Ishikawa (cell line): ENCODE data around the gene PKDREJ.

ENCODE experiments used
- EGR1 ChIP-seq: IDR thresholded peaks from 2 replicates; pipeline ENCODE4 v1.6.1; 2012
- EP300 ChIP-seq: IDR thresholded peaks from 2 replicates; pipeline ENCODE4 v1.6.1; 2012; ENCODE audit warnings: borderline replicate concordance
- FOXM1 ChIP-seq: IDR thresholded peaks from 2 replicates; pipeline ENCODE4 v1.6.1; 2012; ENCODE audit warnings: low read depth, borderline replicate concordance
- MAX ChIP-seq: IDR thresholded peaks from 2 replicates; pipeline ENCODE4 v1.6.1; 2012
- RAD21 ChIP-seq: IDR thresholded peaks from 2 replicates; pipeline ENCODE4 v1.6.1; 2012; ENCODE audit warnings: low read depth
- REST ChIP-seq: IDR thresholded peaks from 2 replicates; pipeline ENCODE4 v1.6.1; 2012; ENCODE audit warnings: low read depth, mild to moderate bottlenecking
- TAF1 ChIP-seq: IDR thresholded peaks from 2 replicates; pipeline ENCODE4 v1.6.1; 2012; ENCODE audit warnings: low read depth, mild to moderate bottlenecking
- TEAD4 ChIP-seq: IDR thresholded peaks from 2 replicates; pipeline ENCODE4 v1.6.1; 2012
- YY1 ChIP-seq: IDR thresholded peaks from 2 replicates; pipeline ENCODE4 v1.6.1; 2012; ENCODE audit warnings: low read depth
- TF ChIP-seq, protein P1 (sequence below): IDR thresholded peaks from 2 replicates; pipeline ENCODE4 v1.6.1; 2012

- no peak for TF ChIP-seq RAD21
- no peak for TF ChIP-seq EP300
- TF ChIP-seq, protein P1, sequence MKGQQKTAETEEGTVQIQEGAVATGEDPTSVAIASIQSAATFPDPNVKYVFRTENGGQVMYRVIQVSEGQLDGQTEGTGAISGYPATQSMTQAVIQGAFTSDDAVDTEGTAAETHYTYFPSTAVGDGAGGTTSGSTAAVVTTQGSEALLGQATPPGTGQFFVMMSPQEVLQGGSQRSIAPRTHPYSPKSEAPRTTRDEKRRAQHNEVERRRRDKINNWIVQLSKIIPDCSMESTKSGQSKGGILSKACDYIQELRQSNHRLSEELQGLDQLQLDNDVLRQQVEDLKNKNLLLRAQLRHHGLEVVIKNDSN = no peak
- no peak for TF ChIP-seq MAX
- no peak for TF ChIP-seq TAF1
- TF ChIP-seq YY1 = no peak
- TF ChIP-seq FOXM1 = no peak
- TF ChIP-seq EGR1 = no peak
- no peak for TF ChIP-seq REST
- no peak for TF ChIP-seq TEAD4
Observed at GRCh38 chr22:46288846-46289243, 25.7 kb upstream of the PKDREJ start.
